HepG2 (cell line): Measurements from ENCODE around the gene MTG1. TPM values are rescaled to one million over a fixed set of nuclear protein-coding genes. Genes with fewer than 3 reads are reported as not detected.

Experiments
- CBX1 ChIP-seq: IDR thresholded peaks from one replicate; pipeline ENCODE4 v1.6.1; 2016; ENCODE audit warnings: antibody characterized with exemption, low read depth
- CC2D1A ChIP-seq: sonication (generic); formaldehyde crosslinking; IDR thresholded peaks from 2 replicates; pipeline ENCODE4 v1.8.1; 2023; ENCODE audit warnings: mild to moderate bottlenecking, missing genetic modification reagents
- DNMT1 ChIP-seq: sonication (generic); formaldehyde crosslinking; IDR thresholded peaks from 2 replicates; pipeline ENCODE4 v1.5.1; 2020; ENCODE audit warnings: mild to moderate bottlenecking, missing genetic modification reagents
- ELF1 ChIP-seq: sonication (generic); formaldehyde crosslinking; IDR thresholded peaks from 2 replicates; pipeline ENCODE4 v1.4.0; 2020; ENCODE audit warnings: missing genetic modification reagents
- HBP1 ChIP-seq: IDR thresholded peaks from 2 replicates; pipeline ENCODE4 v1.6.1; 2016; ENCODE audit warnings: low read depth, control low read depth
- HMGXB4 ChIP-seq, 2 experiments: sonication (generic) in 1 of 2; formaldehyde crosslinking in 1 of 2; IDR thresholded peaks; 2 replicates each; pipeline versions ENCODE4 v1.4.0 to v1.6.1; 2018 to 2020; ENCODE audit warnings: missing genetic modification reagents in 2 of 2, borderline replicate concordance in 1 of 2, low read depth in 1 of 2, mild to moderate bottlenecking in 1 of 2, missing biosample characterization in 1 of 2
- MNT ChIP-seq: fragments of 450-650 bp; IDR thresholded peaks from 2 replicates; pipeline ENCODE4 v1.6.1; 2016
- RXRB ChIP-seq: IDR thresholded peaks from 2 replicates; pipeline ENCODE4 v1.6.1; 2016; ENCODE audit warnings: borderline replicate concordance, missing genetic modification reagents, missing compliant biosample characterization
- SMARCE1 ChIP-seq: fragments of 450-650 bp; IDR thresholded peaks from 2 replicates; pipeline ENCODE4 v1.6.1; 2017; ENCODE audit warnings: borderline replicate concordance
- THAP11 ChIP-seq: IDR thresholded peaks from 2 replicates; pipeline ENCODE4 v1.6.1; 2016; ENCODE audit warnings: missing biosample characterization, missing genetic modification reagents
- YEATS2 ChIP-seq: sonication (generic); formaldehyde crosslinking; IDR thresholded peaks from 2 replicates; pipeline ENCODE4 v1.4.0; 2020; ENCODE audit warnings: missing genetic modification reagents, borderline replicate concordance
- ZIK1 ChIP-seq: sonication (generic); formaldehyde crosslinking; IDR thresholded peaks from 2 replicates; pipeline ENCODE4 v1.5.0; 2020; ENCODE audit warnings: mild to moderate bottlenecking, low read depth, missing genetic modification reagents, borderline replicate concordance
- ZNF264 ChIP-seq: sonication (generic); formaldehyde crosslinking; IDR thresholded peaks from 2 replicates; pipeline ENCODE4 v1.4.0; 2020; ENCODE audit warnings: missing genetic modification reagents
- ZNF326 ChIP-seq: sonication (generic); formaldehyde crosslinking; IDR thresholded peaks from 2 replicates; pipeline ENCODE4 v1.4.0; 2020; ENCODE audit warnings: missing genetic modification reagents, borderline replicate concordance
- ZNF639 ChIP-seq: conservative IDR thresholded peaks from 2 replicates; pipeline ENCODE4 v1.6.1; 2018; ENCODE audit warnings: missing genetic modification reagents
- polyA plus RNA-seq, 8 experiments: library from polyadenylated mRNA; depleted of rRNA in 3 of 8; stranded (reverse) in 7 of 8; unstranded in 1 of 8; fragments of >200 nt; fragmentation: Illumina TruSeq in 4 of 8; extraction: Trizol in 4 of 8; gene quantifications; 2 replicates each; pipeline versions ENCODE4 v1.2.1 to v1.2.3, GENCODE V29; 2011 to 2016; ENCODE audit warnings: low read depth in 4 of 8, missing spikeins in 1 of 8, mixed read lengths in 1 of 8; ENCODE audit not compliant: insufficient read depth in 1 of 8
- total RNA-seq, 5 experiments: library from RNA; depleted of rRNA; stranded (reverse); fragments of >200 nt; fragmentation: Illumina TruSeq; extraction: Trizol; gene quantifications; 2 replicates each; pipeline ENCODE4 v1.2.3, GENCODE V29; 2016; ENCODE audit warnings: low read depth in 1 of 5
- TF ChIP-seq, protein P1 (sequence below): sonication (generic); formaldehyde crosslinking; IDR thresholded peaks from 2 replicates; pipeline ENCODE4 v1.4.0; 2020; ENCODE audit warnings: missing genetic modification reagents
- TF ChIP-seq, protein P2 (sequence below): sonication (generic); formaldehyde crosslinking; IDR thresholded peaks from 2 replicates; pipeline ENCODE4 v1.4.0; 2020; ENCODE audit warnings: mild to moderate bottlenecking, missing genetic modification reagents, borderline replicate concordance
- TF ChIP-seq, protein P3 (sequence below): sonication (generic); formaldehyde crosslinking; IDR thresholded peaks from 2 replicates; pipeline ENCODE4 v1.4.0; 2020; ENCODE audit warnings: mild to moderate bottlenecking, missing genetic modification reagents

The MTG1 gene
- total and polyA plus RNA-seq, 2 of the 13 experiments (the other 11 are each of a cell fraction or from before 2014, with no cell fraction given), result 42.0 to 103 TPM

DNA sequence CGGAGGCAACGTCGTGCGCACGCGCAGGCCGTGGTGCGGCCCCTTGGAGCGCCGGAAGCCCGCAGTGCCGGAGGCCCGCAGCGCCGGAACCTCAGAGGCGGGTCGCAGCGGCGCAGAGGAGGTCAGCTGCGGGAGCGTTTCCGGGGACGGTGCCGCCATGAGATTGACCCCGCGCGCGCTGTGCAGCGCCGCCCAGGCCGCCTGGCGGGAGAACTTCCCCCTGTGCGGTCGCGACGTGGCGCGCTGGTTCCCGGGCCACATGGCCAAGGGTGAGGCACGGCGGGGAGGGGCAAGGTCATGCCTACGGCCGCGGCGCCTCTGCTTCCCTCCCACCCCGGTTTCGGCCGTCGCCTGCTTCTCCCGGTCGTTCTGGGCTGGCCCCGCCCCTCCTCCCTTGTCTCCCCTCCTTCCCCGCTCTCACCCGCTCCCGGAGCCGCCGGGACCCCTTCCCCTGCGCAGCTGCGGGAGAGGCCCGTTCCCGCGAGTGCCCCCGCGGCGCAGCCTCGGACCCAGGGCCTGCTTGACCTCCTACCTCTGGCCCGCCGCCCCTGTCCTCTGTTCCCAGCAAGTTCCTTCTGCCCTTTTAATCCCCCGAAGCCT is at the start of gene MTG1 (continued):
- TF ChIP-seq HBP1 (CRISPR knock-in tag), result no peak; the same call in 1 of the 2 replicates
- TF ChIP-seq CC2D1A (CRISPR knock-in tag), result no peak
- 0 out of 2 replicates have a peak, but pooled peaks have one; percentile 43 for TF ChIP-seq ZNF264
- TF ChIP-seq HMGXB4 (CRISPR knock-in tag; IDR thresholded peaks at IDR 0.05; ENCODE audit: borderline replicate concordance in 1 of 2, low read depth in 1 of 2), result peak; percentile 88 to 91
- peak; percentile 51 for TF ChIP-seq CBX1
- TF ChIP-seq DNMT1 (CRISPR knock-in tag), result 0 out of 2 replicates have a peak, but pooled peaks have one; percentile 81
- no peak for TF ChIP-seq ZNF326 (CRISPR knock-in tag)
- TF ChIP-seq, protein P1, sequence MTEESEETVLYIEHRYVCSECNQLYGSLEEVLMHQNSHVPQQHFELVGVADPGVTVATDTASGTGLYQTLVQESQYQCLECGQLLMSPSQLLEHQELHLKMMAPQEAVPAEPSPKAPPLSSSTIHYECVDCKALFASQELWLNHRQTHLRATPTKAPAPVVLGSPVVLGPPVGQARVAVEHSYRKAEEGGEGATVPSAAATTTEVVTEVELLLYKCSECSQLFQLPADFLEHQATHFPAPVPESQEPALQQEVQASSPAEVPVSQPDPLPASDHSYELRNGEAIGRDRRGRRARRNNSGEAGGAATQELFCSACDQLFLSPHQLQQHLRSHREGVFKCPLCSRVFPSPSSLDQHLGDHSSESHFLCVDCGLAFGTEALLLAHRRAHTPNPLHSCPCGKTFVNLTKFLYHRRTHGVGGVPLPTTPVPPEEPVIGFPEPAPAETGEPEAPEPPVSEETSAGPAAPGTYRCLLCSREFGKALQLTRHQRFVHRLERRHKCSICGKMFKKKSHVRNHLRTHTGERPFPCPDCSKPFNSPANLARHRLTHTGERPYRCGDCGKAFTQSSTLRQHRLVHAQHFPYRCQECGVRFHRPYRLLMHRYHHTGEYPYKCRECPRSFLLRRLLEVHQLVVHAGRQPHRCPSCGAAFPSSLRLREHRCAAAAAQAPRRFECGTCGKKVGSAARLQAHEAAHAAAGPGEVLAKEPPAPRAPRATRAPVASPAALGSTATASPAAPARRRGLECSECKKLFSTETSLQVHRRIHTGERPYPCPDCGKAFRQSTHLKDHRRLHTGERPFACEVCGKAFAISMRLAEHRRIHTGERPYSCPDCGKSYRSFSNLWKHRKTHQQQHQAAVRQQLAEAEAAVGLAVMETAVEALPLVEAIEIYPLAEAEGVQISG, result peak; percentile 94
- peak; percentile 71 for TF ChIP-seq RXRB (CRISPR knock-in tag)
- TF ChIP-seq THAP11 (CRISPR knock-in tag), result peak; percentile 94
- TF ChIP-seq, protein P2, sequence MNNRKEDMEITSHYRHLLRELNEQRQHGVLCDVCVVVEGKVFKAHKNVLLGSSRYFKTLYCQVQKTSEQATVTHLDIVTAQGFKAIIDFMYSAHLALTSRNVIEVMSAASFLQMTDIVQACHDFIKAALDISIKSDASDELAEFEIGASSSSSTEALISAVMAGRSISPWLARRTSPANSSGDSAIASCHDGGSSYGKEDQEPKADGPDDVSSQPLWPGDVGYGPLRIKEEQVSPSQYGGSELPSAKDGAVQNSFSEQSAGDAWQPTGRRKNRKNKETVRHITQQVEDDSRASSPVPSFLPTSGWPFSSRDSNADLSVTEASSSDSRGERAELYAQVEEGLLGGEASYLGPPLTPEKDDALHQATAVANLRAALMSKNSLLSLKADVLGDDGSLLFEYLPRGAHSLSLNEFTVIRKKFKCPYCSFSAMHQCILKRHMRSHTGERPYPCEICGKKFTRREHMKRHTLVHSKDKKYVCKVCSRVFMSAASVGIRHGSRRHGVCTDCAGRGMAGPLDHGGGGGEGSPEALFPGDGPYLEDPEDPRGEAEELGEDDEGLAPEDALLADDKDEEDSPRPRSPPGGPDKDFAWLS, result no peak
- TF ChIP-seq, protein P3, sequence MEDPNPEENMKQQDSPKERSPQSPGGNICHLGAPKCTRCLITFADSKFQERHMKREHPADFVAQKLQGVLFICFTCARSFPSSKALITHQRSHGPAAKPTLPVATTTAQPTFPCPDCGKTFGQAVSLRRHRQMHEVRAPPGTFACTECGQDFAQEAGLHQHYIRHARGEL (CRISPR knock-in tag), result no peak
- peak; percentile 24; the same call in 1 of the 2 replicates for TF ChIP-seq MNT
- peak; percentile 97 for TF ChIP-seq ZNF639 (CRISPR knock-in tag)
- no peak for TF ChIP-seq SMARCE1
- peak; percentile 85 for TF ChIP-seq YEATS2 (CRISPR knock-in tag)
- TF ChIP-seq ELF1 (CRISPR knock-in tag), result peak; percentile 64
- peak; percentile 88; the same call in 1 of the 2 replicates for TF ChIP-seq ZIK1 (CRISPR knock-in tag)
